ENCODE measurements around the gene EVI2B.

- TF ChIP-seq CTCF (IDR thresholded peaks at IDR 0.05) = no peak
- no peak for TF ChIP-seq POLR2A (IDR thresholded peaks at IDR 0.05)
- no peak for TF ChIP-seq POLR2AphosphoS5 (IDR thresholded peaks at IDR 0.05)
- TF ChIP-seq EP300 (IDR thresholded peaks at IDR 0.05; ENCODE audit: low read depth) = no peak
Observed at GRCh38 chr17:31323551-31323950, 9.7 kb upstream of the EVI2B start.

Measured in transverse colon (tissue), 4 donors.